Naive thymus-derived CD4-positive, alpha-beta T cell (primary cell): Measurements from ENCODE around the gene VPS13D. TPM values are rescaled to one million over a fixed set of nuclear protein-coding genes. Genes with fewer than 3 reads are reported as not detected.

Experiments
- ATAC-seq: fragments of 150-1000 bp; cut with Tn5 transposase; 2 replicates; pipeline ENCODE4 v1.10.0; 2021; ENCODE audit warnings: mild to moderate bottlenecking, moderate library complexity
- CTCF ChIA-PET: fragments of 350-600 bp; sonication (Branson Sonifier 250); formaldehyde crosslinking; loops from one replicate; lab custom pipeline; 2021; ENCODE audit warnings: antibody characterized with exemption; lab: Charles Lee
- POLR2A ChIA-PET: fragments of 350-600 bp; sonication (Branson Sonifier 250); formaldehyde crosslinking; loops from one replicate; lab custom pipeline; 2021; ENCODE audit warnings: antibody characterized with exemption, inconsistent platforms; lab: Charles Lee
- DNase-seq, 9 donors: peaks; one replicate each; pipeline versions ENCODE4 v3.0.0 to v3.0.0-alpha.2; 2020 to 2022; ENCODE audit warnings: mixed read lengths in 1 of 9
- H3K27ac ChIP-seq: one replicate; pipeline ENCODE4 v1.7.0; 2013; ENCODE audit warnings: mild to moderate bottlenecking, low read depth, low read length, moderate library complexity
- H3K27me3 ChIP-seq, 2 donors: one replicate each; pipeline ENCODE4 v1.7.0; 2013; ENCODE audit warnings: low read length in 2 of 2, mild to moderate bottlenecking in 2 of 2, moderate library complexity in 2 of 2; ENCODE audit not compliant: control insufficient read depth in 2 of 2, insufficient read depth in 2 of 2
- H3K36me3 ChIP-seq, 3 experiments: 1 replicate in 2 of 3; 2 replicates in 1 of 3; pipeline ENCODE4 v1.7.0; 2013; ENCODE audit warnings: low read length in 3 of 3, mild to moderate bottlenecking in 3 of 3, moderate library complexity in 1 of 3; ENCODE audit not compliant: insufficient read depth in 3 of 3, control insufficient read depth in 2 of 3
- H3K4me1 ChIP-seq, 2 donors: one replicate each; pipeline ENCODE4 v1.7.0; 2013; ENCODE audit warnings: low read length in 2 of 2, mild to moderate bottlenecking in 2 of 2, moderate library complexity in 1 of 2; ENCODE audit not compliant: control insufficient read depth in 2 of 2, insufficient read depth in 2 of 2
- H3K4me3 ChIP-seq: 2 replicates; pipeline ENCODE4 v1.7.0; 2013; ENCODE audit warnings: mild to moderate bottlenecking, low read length
- H3K9me3 ChIP-seq, 3 experiments: 1 replicate in 2 of 3; 2 replicates in 1 of 3; pipeline ENCODE4 v1.7.0; 2013; ENCODE audit warnings: low read length in 3 of 3; ENCODE audit not compliant: control insufficient read depth in 2 of 3
- H3K27ac Mint-ChIP-seq, 9 donors: one replicate each; pipeline ENCODE4 v1.8.0; 2020 to 2022; ENCODE audit warnings: mixed read lengths in 9 of 9, mild to moderate bottlenecking in 8 of 9, moderate library complexity in 5 of 9, inconsistent platforms in 2 of 9
- H3K27me3 Mint-ChIP-seq, 5 donors: one replicate each; pipeline ENCODE4 v1.8.0; 2021 to 2022; ENCODE audit warnings: mixed read lengths in 5 of 5, mild to moderate bottlenecking in 1 of 5
- H3K36me3 Mint-ChIP-seq, 5 donors: one replicate each; pipeline ENCODE4 v1.8.0; 2020 to 2022; ENCODE audit warnings: mixed read lengths in 5 of 5, mild to moderate bottlenecking in 3 of 5, inconsistent platforms in 1 of 5
- H3K4me1 Mint-ChIP-seq, 7 donors: one replicate each; pipeline ENCODE4 v1.8.0; 2020 to 2022; ENCODE audit warnings: mixed read lengths in 7 of 7, mild to moderate bottlenecking in 3 of 7, inconsistent platforms in 1 of 7
- H3K4me3 Mint-ChIP-seq, 10 donors: one replicate each; pipeline ENCODE4 v1.8.0; 2020 to 2022; ENCODE audit warnings: mild to moderate bottlenecking in 10 of 10, mixed read lengths in 10 of 10, moderate library complexity in 6 of 10, inconsistent platforms in 2 of 10
- H3K9me3 Mint-ChIP-seq, 11 donors: one replicate each; pipeline ENCODE4 v1.8.0; 2020 to 2022; ENCODE audit warnings: mixed read lengths in 11 of 11, mild to moderate bottlenecking in 4 of 11, inconsistent platforms in 1 of 11, moderate library complexity in 1 of 11
- intact Hi-C, 2 donors: fragments of 100-400 bp; cut with micrococcal nuclease; formaldehyde crosslinking; loops; one replicate each; pipeline ENCODE4 v1.15.1; 2023
- microRNA-seq: library from miRNA; unstranded; fragments of <30 nt; microRNA quantifications from one replicate; pipeline ENCODE4 v1.2.0, GENCODE V29; 2022; ENCODE audit warnings: borderline microRNAs expressed
- polyA plus RNA-seq, 2 donors: library from polyadenylated mRNA; unstranded; fragments of 300-500 nt; fragmentation: Illumina TruSeq; gene quantifications; one replicate each; pipeline ENCODE4 v1.2.3, GENCODE V29; 2021
- total RNA-seq, 6 experiments: library from RNA in 5 of 6; stranded (reverse) in 5 of 6; gene quantifications; 1 replicate in 5 of 6; 2 replicates in 1 of 6; pipeline ENCODE4 v1.2.3 and lab custom pipeline; 2021 to 2026

The VPS13D gene
- total and polyA plus RNA-seq, 7 experiments from 2014 or later, result 6.5 to 94.4 (median 73.2) TPM

DNA sequence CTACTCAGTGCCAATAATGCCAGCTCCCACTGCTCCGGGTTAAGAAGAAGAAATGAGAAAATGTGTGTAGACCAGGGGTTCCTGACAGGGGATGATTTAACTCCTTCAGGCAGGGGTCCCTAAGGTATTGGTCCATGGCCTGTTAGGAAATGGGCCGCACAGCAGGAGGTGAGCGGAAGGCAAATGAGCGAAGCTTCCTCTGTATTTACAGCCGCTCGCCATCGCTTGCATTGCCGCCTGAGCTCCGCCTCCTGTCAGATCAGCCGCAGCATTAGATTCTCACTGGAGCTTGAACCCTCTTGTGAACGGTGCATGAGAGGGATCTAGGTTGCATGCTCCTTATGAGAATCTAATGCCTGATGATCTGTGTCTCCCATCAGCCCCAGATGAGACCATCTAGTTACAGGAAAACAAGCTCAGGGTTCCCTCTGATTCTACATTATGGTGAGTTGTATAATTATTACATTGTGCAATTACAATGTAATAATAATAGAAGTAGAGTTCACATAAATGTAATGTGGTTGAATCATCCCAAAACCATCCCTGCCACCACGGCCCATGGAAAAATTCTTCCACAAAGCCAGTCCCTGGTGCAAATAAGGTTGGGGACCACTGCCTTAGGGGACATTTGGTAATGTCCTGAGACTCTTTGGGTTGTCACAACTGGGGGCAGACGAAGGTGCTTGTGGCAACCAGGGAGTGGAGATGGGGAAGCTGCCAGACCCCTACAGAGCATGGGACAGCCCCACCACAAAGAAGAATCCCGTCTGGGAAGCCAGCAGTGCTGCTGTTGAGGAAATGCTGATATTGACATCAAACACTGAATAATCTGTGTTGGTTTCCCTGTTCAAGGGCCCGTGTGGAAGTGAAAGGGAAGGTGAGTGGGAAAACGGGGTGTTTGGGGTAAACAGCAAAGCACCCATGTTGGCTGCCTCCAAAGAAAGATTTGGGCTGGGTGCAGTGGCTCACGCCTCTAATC, 327.4 kb downstream of the VPS13D start:
- CTCF ChIA-PET, result no interaction called here
- H3K4me1 ChIP-seq, result no peaks in the 10 kb centered on the region
- peaks cover 0 to 2% (median 0%) of the 10 kb centered on the region in 3 experiments for H3K9me3 ChIP-seq
- intact Hi-C loops, result no loop called here
- Mint-ChIP-seq H3K4me3 (no peak overlapping the region), H3K36me3 (peaks cover under 1 to 1% (median under 1%) of the 10 kb centered on the region in 5 donors), H3K27me3 (no peaks in the 10 kb centered on the region), H3K27ac (peak overlapping the region in 2 of 9 donors; percentile 57 to 70), H3K9me3 (peaks cover 0 to 6% (median under 1%) of the 10 kb centered on the region in 11 donors), H3K4me1 (peaks cover 0 to 3% (median 0%) of the 10 kb centered on the region in 7 donors)
- POLR2A ChIA-PET, result no interaction called here
- no peak overlapping the region for H3K27ac ChIP-seq
- H3K4me3 ChIP-seq, result no peak overlapping the region
- H3K36me3 ChIP-seq, result no peaks in the 10 kb centered on the region
- DNase-seq (no peak), ATAC-seq (no peak)
- no peaks in the 10 kb centered on the region for H3K27me3 ChIP-seq

GRCh38 chr1:12561121-12561520, 331.3 kb downstream of the VPS13D start:
- ATAC-seq (no peak), DNase-seq (no peak)
- H3K4me3 Mint-ChIP-seq, result no peak overlapping the region
- peaks cover 0 to 2% (median 0%) of the 10 kb centered on the region in 7 donors for H3K4me1 Mint-ChIP-seq
- peaks cover 0 to 32% (median 0%) of the 10 kb centered on the region in 3 experiments for H3K9me3 ChIP-seq
- H3K4me1 ChIP-seq, result no peaks in the 10 kb centered on the region
- H3K27me3 Mint-ChIP-seq, result no peaks in the 10 kb centered on the region
- ChIA-PET POLR2A (interaction anchor here (1.3 kb wide), 1 partner anchor 9 kb away, joined by 3 read pairs; no protein-coding TSS in a partner anchor), CTCF (no interaction called here)
- H3K9me3 Mint-ChIP-seq, result peaks cover 11 to 29% (median 20%) of the 10 kb centered on the region in 11 donors
- H3K27ac Mint-ChIP-seq, result no peak overlapping the region
- H3K36me3 ChIP-seq, result peaks cover 0 to 5% (median 0%) of the 10 kb centered on the region in 3 experiments
- peaks cover 16 to 25% (median 21%) of the 10 kb centered on the region in 5 donors for H3K36me3 Mint-ChIP-seq
- no peak overlapping the region for H3K27ac ChIP-seq
- H3K4me3 ChIP-seq, result no peak overlapping the region
- intact Hi-C loops, result no loop called here
- no peaks in the 10 kb centered on the region for H3K27me3 ChIP-seq

Small RNA genes within 50 kb of the gene (microRNA-seq; reads per million reads assigned to microRNA genes)
- not detected for gene MIR4632

Other genes starting within 250 kb of the VPS13D start
- 10 to 100 TPM; 40.2 to 58.6 (median 44.8) TPM for gene MFN2, start 249.6 kb upstream of the VPS13D start, total RNA-seq
- 10 to 100 TPM; 29.5 to 42.8 TPM for gene MFN2, start 249.6 kb upstream of the VPS13D start, polyA plus RNA-seq
- 10 to 100 TPM; 23.7 to 87.7 (median 34.1) TPM for gene MIIP, start 210.5 kb upstream of the VPS13D start, total RNA-seq
- gene MIIP, start 210.5 kb upstream of the VPS13D start, polyA plus RNA-seq, result 10 to 100 TPM; 19.2 to 26.5 TPM
- gene TNFRSF8, start 166.7 kb upstream of the VPS13D start, total RNA-seq, result 10 to 100 TPM in 1 of 5 experiments, 1 to 10 TPM in 1, under 1 TPM in 1, not detected in 2; 0.56 to 29.3 (median 4.0) TPM
- not detected for gene TNFRSF8, start 166.7 kb upstream of the VPS13D start, polyA plus RNA-seq
- gene TNFRSF1B, start 63.0 kb upstream of the VPS13D start, total RNA-seq, result 100 to 1,000 TPM in 2 of 5 experiments, 10 to 100 TPM in 3; 38.6 to 278 (median 60.3) TPM
- 10 to 100 TPM; 30.1 to 48.2 TPM for gene TNFRSF1B, start 63.0 kb upstream of the VPS13D start, polyA plus RNA-seq